Measurements from ENCODE around the gene TMEM186. TPM values are rescaled to one million over a fixed set of nuclear protein-coding genes. Genes with fewer than 3 reads are reported as not detected.

Gene TMEM186
- total and polyA plus RNA-seq, 9 of the 15 experiments (the other 6 are each of a cell fraction or from before 2014, with no cell fraction given), result 10.1 to 33.4 (median 16.4) TPM

DNA sequence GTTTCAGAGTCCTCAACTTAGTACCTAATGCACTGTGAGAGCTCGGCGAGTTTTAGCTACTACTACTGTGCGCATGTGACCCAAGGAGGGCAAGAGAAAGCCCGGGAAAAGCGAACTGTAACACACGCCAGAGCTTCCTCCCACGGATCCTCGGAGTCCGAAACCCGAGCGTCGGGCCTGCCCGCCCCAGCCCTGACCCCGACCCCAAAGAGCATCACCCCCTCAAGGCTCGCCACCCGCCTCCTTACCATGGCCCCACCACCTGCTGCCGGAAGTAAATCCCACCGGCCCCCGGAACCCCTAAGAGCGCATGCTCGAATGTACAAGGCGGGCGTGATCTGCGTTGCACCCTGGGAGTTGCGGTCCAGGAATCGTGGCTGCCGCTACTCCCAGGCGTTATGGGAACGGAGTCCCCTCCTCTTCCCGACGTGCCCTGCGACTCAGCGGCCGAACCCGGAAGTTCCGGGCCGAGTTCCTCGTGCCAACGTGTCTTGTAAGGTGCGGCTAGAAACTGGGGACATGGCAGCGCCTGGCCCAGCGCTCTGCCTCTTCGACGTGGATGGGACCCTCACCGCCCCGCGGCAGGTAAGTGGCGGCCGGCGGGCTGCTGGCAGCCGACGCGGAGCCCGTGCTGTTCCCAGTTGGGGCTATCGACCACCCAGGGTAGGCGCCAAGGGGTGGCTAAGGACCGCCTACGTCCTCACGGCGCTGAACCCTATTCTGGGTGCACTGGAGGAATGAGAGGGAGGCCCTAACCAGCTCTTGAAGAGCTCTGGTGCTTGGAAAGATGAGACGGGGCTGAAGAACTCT, at the start of gene TMEM186, which contains the start of gene PMM2 (continued):
- TF ChIP-seq ZC3H11A (IDR thresholded peaks at IDR 0.05; ENCODE audit: low read depth, low read length) (no peak), ARHGAP35 (IDR thresholded peaks at IDR 0.05; ENCODE audit: partially characterized antibody) (no peak), ESRRB (CRISPR knock-in tag; IDR thresholded peaks at IDR 0.05; ENCODE audit: borderline replicate concordance) (no peak), SRF (CRISPR knock-in tag; IDR thresholded peaks at IDR 0.05) (peak in 1 of 2 experiments; percentile 44; a peak in 1 of 4 replicates), STAG1 (CRISPR knock-in tag; IDR thresholded peaks at IDR 0.05; ENCODE audit: borderline replicate concordance) (no peak), ZNF707 (CRISPR knock-in tag; conservative IDR thresholded peaks at IDR 0.05) (no peak), DIDO1 (tag; IDR thresholded peaks at IDR 0.05; ENCODE audit: low read depth) (no peak), DPF2 (IDR thresholded peaks at IDR 0.05) (no peak), ADNP (tag; IDR thresholded peaks at IDR 0.05) (no peak), RFX5 (IDR thresholded peaks at IDR 0.05; ENCODE audit: low read depth, low read length) (no peak)
- TF ChIP-seq, protein P1, sequence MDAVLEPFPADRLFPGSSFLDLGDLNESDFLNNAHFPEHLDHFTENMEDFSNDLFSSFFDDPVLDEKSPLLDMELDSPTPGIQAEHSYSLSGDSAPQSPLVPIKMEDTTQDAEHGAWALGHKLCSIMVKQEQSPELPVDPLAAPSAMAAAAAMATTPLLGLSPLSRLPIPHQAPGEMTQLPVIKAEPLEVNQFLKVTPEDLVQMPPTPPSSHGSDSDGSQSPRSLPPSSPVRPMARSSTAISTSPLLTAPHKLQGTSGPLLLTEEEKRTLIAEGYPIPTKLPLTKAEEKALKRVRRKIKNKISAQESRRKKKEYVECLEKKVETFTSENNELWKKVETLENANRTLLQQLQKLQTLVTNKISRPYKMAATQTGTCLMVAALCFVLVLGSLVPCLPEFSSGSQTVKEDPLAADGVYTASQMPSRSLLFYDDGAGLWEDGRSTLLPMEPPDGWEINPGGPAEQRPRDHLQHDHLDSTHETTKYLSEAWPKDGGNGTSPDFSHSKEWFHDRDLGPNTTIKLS (IDR thresholded peaks at IDR 0.05; ENCODE audit: borderline replicate concordance, low read depth), result peak; percentile 99
- TF ChIP-seq, protein P2, sequence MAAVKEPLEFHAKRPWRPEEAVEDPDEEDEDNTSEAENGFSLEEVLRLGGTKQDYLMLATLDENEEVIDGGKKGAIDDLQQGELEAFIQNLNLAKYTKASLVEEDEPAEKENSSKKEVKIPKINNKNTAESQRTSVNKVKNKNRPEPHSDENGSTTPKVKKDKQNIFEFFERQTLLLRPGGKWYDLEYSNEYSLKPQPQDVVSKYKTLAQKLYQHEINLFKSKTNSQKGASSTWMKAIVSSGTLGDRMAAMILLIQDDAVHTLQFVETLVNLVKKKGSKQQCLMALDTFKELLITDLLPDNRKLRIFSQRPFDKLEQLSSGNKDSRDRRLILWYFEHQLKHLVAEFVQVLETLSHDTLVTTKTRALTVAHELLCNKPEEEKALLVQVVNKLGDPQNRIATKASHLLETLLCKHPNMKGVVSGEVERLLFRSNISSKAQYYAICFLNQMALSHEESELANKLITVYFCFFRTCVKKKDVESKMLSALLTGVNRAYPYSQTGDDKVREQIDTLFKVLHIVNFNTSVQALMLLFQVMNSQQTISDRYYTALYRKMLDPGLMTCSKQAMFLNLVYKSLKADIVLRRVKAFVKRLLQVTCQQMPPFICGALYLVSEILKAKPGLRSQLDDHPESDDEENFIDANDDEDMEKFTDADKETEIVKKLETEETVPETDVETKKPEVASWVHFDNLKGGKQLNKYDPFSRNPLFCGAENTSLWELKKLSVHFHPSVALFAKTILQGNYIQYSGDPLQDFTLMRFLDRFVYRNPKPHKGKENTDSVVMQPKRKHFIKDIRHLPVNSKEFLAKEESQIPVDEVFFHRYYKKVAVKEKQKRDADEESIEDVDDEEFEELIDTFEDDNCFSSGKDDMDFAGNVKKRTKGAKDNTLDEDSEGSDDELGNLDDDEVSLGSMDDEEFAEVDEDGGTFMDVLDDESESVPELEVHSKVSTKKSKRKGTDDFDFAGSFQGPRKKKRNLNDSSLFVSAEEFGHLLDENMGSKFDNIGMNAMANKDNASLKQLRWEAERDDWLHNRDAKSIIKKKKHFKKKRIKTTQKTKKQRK (IDR thresholded peaks at IDR 0.05; ENCODE audit: borderline replicate concordance, low read depth, low read length), result no peak
- TF ChIP-seq, protein P3, sequence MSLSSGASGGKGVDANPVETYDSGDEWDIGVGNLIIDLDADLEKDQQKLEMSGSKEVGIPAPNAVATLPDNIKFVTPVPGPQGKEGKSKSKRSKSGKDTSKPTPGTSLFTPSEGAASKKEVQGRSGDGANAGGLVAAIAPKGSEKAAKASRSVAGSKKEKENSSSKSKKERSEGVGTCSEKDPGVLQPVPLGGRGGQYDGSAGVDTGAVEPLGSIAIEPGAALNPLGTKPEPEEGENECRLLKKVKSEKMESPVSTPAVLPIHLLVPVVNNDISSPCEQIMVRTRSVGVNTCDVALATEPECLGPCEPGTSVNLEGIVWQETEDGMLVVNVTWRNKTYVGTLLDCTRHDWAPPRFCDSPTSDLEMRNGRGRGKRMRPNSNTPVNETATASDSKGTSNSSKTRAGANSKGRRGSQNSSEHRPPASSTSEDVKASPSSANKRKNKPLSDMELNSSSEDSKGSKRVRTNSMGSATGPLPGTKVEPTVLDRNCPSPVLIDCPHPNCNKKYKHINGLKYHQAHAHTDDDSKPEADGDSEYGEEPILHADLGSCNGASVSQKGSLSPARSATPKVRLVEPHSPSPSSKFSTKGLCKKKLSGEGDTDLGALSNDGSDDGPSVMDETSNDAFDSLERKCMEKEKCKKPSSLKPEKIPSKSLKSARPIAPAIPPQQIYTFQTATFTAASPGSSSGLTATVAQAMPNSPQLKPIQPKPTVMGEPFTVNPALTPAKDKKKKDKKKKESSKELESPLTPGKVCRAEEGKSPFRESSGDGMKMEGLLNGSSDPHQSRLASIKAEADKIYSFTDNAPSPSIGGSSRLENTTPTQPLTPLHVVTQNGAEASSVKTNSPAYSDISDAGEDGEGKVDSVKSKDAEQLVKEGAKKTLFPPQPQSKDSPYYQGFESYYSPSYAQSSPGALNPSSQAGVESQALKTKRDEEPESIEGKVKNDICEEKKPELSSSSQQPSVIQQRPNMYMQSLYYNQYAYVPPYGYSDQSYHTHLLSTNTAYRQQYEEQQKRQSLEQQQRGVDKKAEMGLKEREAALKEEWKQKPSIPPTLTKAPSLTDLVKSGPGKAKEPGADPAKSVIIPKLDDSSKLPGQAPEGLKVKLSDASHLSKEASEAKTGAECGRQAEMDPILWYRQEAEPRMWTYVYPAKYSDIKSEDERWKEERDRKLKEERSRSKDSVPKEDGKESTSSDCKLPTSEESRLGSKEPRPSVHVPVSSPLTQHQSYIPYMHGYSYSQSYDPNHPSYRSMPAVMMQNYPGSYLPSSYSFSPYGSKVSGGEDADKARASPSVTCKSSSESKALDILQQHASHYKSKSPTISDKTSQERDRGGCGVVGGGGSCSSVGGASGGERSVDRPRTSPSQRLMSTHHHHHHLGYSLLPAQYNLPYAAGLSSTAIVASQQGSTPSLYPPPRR (CRISPR knock-in tag; IDR thresholded peaks at IDR 0.05; ENCODE audit: borderline replicate concordance), result peak; percentile 54; the same call in 1 of the 2 replicates

All from K562 (cell line).